DLD1 (cell line): ENCODE results near the gene MTRF1L.
"Not testable (repeated sequence)": the region's sequence is repeated elsewhere in the genome, so short reads cannot be mapped to it uniquely, and the experiment has no call there.

ENCODE experiments used
- in situ Hi-C: cut with HindIII; loops from 2 replicates; pipeline ENCODE4 v1.10.0; 2017; ENCODE audit warnings: low sequenced_read_pairs

The MTRF1L gene

DNA sequence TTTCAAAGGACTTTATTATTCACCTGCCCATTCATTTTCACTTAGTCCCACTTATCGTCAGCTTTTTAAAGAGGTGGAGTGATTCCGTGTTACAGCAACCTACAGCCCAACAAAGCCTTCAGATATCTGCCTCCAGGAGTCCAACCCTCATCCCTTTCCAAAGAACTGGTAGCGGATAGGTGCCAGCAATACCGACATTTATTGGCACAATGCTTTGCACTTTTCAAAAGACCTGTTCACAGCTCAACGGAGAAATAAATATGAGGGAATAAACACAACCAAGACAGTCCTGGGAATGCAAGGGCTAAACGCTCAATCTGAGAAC is 819 bp upstream of the MTRF1L start:
- in situ Hi-C loops, result no loop called here

GRCh38 chr6:153001767-153002612 is 519 bp downstream of the MTRF1L start:
- in situ Hi-C loops, result no loop called here

- in situ Hi-C loops, result not testable (repeated sequence)
These were observed 1.7 kb downstream of the MTRF1L start for GRCh38 chr6:153000790-153001189.

DNA sequence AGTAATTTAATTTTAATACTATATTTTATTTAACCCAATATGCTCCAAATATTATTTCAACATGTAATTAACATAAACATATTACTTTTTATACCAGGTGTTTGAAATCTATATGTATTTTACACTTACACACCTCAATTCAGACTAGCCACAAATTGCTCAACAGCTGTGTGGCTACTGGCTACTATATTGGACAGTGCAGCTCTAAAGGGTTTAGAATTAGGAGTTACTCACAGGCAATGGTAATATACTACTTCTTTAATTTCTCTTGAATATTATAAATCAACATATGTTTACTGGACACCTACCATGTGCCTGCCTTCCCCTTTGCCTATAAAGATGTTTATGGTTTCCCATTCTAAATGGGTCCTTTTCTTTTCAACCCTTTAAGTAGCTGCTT is 2.3 kb downstream of the MTRF1L start:
- in situ Hi-C loops, result no loop called here

GRCh38 chr6:152999538-152999937 is 3.0 kb downstream of the MTRF1L start:
- in situ Hi-C loops, result not testable (repeated sequence)

DNA sequence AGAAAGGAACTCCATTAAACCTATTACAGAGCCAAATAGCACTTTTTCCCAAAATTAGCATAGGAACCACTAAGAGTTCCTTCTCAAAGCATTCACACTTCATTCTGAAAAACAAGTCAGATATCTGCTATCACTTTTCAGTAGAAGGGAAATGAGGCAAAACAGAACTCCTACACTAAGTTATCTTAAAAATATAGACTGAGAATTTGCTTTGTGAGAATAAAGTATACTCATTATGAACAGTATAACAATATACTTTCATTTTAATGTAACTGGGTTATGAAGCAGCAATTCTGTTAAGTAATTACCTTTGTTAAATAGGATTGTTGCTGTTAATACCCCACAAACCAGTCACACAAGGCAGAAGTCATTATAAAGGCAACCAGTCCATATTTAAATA is 8.7 kb downstream of the MTRF1L start:
- in situ Hi-C loops, result no loop called here

DNA sequence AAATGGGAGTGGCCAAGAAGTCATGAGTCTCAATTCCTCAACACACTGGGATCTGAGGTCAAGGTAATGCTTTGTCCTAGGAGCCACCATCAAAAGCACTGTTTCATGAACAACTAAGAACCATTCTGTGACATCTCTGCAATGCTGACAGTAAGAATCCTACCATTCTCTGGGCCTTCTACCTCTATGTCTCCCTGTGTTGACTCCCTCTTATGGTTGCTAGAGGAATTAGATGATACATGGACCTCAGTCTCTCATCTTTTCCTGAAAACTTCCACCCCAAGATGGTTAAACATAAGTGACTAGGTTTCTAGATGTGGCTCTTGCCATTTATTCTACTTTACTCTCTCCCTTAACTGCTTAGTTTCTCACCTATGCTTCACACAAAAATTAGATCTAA is 9.1 kb downstream of the MTRF1L start:
- in situ Hi-C loops, result no loop called here

- in situ Hi-C loops, result no loop called here
These were observed 15.5 kb downstream of the MTRF1L start for GRCh38 chr6:152986978-152987377.

DNA sequence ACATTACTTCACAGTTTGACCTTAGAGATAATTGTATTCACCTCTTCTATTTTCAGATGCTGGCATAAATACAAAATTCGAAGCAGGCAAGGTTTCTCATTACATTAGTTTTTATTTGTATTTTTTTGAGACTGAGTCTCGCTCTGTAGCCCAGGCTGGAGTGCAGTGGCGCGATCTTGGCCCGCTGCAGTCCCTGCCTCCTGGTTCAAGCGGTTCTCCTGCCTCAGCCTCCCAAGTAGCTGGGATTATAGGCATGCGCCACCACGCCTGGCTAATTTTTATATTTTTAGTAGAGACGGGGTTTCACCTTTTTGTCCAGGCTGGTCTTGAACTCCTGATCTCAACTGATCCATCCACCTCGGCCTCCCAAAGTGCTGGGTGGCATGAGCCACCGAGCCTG is 17.2 kb downstream of the MTRF1L start:
- in situ Hi-C loops, result not testable (repeated sequence)

DNA sequence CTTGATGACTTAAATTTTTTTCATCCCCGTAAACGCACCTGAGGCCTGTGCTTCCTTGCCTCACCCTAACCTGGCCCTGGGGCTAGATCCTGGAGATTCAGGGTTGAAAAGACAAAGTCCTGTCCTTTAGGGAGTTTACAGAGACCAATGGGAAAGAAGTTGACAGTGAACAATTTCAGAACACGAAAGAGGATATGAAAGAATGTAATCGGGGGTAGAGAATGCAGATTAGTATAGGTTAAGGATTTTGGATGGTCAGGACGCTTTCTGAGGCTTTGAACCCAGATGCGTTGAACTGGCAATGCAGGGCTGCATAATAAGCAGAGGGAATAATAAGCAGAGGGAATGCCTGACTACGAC is 18.0 kb downstream of the MTRF1L start:
- in situ Hi-C loops, result no loop called here

DNA sequence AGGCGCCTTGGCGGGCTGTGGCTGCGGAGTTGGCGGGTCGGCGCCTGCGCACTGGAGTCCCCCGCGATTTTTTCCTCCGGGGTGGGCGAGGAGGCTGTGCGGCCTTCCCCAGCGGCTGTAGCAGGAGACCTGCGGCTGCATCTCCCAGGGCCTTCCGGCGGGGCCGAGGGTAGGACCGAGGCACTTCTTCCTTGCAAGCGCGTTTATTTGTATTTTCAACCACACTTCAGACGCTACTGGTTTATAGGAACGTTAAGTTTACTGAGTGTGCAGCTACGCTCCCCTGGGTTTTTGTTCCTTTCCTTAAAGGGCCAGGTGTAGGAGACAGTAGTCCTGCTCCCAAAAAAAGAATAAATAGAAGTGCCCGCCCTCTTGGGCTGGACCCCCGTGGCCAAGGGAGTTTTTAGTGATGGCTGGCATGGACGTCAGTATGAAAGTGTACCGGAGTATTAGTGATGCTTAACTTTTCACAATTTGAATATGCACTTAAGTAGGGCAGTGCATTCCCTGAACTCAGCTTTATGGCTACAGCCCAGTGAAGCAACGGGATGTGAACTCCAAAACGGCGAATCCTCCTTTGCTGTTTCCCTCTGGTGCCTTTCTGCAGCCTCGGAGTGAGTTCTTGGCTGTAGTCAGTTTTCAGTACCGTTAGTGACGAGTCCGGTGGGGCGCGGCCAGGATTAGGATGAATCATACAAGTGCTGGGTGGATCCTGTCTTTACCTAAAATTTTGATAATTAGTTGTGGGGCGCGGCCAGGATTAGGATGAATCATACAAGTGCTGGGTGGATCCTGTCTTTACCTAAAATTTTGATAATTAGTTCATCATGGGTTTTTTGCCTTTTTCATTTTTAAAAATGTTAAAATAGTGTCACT is 18.6 kb downstream of the MTRF1L start:
- in situ Hi-C loops, result no loop called here

DNA sequence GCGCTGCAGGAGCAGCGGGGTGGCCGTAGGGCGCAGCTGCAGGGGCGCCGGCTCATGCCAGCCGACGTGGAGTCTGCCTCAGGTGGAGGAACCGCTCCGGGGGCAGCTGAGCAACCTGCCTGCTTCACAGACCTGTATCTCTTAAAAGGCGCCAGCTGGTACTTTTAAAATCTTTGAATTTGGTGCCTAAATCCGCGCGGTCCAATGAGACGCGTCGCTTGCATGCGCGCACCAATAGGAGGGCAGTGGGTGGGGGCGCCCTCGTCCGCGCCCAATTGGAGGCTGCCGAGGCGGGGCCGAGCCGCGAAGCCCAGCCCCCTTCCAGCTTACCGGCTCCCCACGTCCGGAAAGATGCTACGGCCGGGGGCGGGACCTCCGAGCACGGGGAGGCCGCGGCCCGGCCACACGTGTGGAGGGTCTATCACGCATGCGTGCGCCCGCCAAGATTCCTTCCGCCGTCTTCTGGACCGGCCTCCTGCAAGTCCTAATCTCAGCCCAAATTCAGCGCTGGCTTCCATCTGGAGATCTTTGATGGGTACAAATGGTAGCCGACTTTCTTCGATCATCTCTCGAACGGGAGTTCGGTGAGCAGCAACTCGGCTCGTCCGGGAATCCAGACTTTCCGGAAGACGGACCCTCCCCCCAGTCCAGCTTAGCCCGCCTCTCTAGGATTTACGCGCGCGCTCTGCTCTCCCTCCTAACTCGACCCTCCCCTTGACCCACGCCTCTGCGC is 19.4 kb downstream of the MTRF1L start, which contains the start of gene FBXO5:
TSS of gene FBXO5 (minus strand) at position 138 of the 733 bp plus-strand sequence. CDS start at position 56, 82 bp downstream.
- in situ Hi-C loops, result no loop called here

GRCh38 chr6:152981989-152982903 is 20.3 kb downstream of the MTRF1L start:
- in situ Hi-C loops, result no loop called here

DNA sequence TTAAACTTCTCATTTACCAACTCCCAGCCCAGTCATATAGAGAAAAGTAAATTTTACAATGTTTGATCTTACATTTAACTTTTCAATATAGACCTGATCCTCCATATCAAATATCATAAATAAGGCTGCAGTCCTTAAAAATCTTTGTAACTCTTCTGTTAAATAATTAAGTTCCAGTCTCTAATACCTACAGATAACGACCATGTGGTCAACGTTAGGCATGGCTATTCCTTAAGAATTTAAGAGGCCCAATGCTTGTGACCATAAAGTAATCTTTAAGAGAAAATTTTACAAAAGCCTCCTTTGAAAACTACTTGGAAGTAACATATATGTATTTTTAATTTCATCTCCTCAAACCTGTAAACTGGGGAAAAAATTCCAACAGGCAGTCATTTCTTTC is 21.3 kb downstream of the MTRF1L start:
- in situ Hi-C loops, result no loop called here

DNA sequence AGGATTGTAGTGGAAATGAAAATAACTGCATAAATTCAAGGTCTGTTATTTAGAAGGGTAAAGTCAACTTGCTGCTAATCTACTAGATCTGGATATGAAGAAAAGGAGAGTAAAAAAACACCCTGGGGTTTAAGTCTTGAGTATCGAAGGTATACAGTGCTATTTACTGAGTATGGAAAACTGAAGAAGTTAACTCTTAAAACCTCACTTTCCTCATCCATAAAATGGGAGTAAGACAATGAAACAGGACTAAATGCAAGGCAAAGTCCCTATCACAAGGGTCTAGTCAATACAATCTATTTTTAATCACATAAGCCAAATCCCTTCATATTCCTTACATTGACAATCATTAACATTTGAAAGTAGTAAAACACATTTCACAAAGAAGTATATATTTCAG is 21.9 kb downstream of the MTRF1L start:
- in situ Hi-C loops, result no loop called here

GRCh38 chr6:152979116-152979515 is 23.4 kb downstream of the MTRF1L start:
- in situ Hi-C loops, result no loop called here

- in situ Hi-C loops, result no loop called here
These were observed 24.5 kb downstream of the MTRF1L start for GRCh38 chr6:152978058-152978457.

- in situ Hi-C loops, result no loop called here
These were observed 25.0 kb downstream of the MTRF1L start for GRCh38 chr6:152977556-152977955.

- in situ Hi-C loops, result no loop called here
These were observed 25.8 kb downstream of the MTRF1L start for GRCh38 chr6:152976749-152977148.

DNA sequence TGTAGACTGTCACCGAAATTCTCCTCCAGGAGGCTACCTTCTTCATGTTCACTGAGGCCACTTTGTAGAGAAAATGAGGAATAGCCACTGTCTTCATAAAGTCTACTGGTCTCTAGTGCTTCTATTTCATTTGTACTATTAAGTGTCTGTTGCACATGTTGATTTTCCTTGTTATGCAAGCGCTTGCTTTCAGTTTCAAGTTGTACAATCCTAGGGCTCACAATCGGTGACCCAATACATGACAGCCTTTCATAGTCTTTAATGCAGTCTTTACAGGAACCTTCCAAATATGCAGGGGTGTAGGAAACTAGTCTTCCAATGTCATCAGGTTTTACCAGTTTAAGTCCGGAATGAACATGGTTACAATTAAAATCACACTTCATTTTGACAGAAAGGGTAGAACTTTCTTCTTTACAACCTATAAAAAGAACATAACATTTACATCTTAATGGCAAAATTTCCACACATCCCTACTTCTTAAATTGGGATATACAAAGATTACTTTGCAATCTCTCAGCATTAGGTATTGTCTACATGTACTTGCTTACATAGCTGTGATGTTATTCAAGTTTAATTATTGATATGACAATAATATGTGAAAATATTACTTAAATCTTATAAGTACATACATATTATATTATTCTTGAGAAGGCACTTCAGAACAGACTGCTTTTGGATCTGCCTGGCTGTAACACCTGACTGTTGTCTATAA is 27.1 kb downstream of the MTRF1L start:
- in situ Hi-C loops, result no loop called here
